ENCODE data around the gene CSDE1.
"Not testable (repeated sequence)": the region's sequence is repeated elsewhere in the genome, so short reads cannot be mapped to it uniquely, and the experiment has no call there.

The CSDE1 gene

DNA sequence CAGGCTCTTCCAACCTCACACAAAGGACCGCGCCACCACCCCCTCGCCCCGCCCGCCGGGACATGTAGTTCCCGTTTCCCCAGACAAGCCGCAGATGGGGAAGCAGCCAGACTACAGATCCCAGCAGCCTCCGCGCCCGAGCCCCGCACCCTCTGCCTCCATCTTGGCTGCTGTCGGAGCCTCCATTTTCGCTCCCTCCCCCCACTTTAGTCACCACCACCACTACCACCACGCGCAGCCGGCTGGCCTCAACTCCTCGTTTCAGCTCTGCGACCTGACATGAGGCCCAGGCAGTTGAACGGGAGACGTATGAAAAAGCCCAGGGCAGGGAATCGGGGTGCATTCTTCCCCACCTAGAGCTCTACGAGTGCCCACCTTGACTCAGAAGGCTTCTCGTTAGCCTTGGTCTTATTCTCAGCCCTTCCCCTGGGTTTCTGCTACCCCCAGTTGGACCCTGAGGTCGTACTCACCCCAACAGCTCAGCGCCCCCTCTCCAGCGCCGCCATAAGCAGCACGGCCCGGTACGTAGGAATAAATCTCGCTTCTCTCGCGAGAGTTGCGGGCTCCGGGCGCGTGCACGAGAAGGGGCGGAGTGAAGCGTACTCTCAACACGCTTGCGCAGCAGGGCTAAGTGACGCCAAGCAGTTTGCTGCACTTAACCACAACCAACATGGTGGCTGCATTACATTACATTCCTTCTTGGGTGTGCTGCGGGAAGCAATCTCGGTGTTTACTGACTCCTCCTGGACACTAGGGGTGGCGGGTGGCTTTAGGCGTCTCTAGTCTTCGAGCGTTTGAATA is at the start of gene CSDE1:
CSDE1 (minus strand) TSS at position 530 of the 801 bp plus-strand sequence. CDS start 18,094 bp downstream, outside the sequence.
- peak; percentile 92 to 93 for DNase-seq (ENCODE audit: low read depth in 2 of 2)

DNA sequence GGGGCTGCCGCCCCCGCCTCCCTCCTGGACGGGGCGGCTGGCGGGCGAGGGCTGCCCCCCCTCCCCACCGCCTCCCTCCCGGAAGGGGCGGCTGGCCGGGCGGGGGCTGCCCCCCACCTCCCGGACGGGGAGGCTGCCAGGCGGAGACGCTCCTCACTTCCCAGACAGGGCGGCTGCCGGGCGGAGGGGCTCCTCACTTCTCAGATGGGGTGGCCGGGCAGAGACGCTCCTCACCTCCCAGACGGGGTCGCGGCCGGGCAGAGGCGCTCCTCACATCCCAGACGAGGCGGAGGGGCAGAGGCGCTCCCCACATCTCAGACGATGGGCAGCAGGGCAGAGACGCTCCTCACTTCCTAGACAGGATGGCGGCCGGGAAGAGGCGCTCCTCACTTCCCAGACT is 46.7 kb upstream of the CSDE1 start:
- not testable (repeated sequence) for DNase-seq (ENCODE audit: low read depth in 2 of 2)

DNA sequence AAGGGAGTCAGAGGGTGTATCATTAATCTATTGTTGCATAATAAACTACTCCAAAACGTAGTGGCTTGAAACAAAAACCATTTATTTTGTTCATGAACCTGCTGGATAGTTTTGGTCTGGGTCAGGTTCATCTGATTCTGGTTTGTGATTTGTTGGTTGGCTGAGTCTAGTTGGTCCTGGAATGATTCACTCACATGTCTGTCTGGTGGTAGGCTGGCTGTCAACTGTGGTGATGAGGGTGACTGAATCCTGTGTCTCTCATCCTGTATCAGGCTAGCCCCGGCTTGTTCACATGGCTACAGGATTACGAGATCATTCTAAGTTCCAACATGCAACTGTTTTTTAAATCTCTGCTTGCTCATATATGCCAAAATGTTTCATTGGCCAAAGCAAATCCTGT is 45.2 kb upstream of the CSDE1 start:
- no peak for DNase-seq (ENCODE audit: low read depth in 2 of 2)

DNA sequence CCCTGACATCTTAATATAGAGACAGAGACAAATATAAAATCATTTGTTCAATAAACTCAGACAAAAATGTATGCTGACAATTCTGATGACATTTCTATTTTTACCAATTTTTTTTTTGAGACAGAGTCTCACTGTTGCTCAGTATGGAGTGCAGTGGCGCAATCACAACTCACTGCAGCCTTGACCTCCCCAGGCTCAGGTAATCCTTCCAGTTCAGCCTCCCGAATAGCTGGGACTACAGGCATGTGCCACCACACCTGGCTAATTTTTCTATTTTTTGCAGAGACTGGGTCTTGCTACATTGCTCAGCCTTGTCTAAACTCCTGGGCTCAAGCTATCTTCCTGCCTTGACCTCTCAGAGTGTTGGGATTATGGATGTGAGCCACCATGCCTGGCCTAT is 36.3 kb upstream of the CSDE1 start:
- no peak for DNase-seq (ENCODE audit: low read depth in 2 of 2)

DNA sequence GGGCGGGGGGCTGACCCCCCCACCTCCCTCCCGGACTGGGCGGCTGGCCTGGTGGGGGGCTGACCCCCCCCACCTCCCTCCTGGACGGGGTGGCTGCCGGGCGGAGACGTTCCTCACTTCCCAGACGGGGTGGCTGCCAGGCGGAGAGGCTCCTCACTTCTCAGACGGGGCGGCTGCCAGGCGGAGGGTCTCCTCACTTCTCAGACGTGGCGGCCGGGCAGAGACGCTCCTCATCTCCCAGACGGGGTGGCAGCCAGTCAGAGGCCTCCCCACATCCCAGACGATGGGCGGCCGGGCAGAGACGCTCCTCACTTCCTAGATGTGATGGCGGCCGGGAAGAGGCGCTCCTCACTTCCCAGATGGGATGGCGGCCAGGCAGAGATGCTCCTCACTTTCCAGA is 32.8 kb upstream of the CSDE1 start:
- not testable (repeated sequence) for DNase-seq (ENCODE audit: low read depth in 2 of 2)

DNA sequence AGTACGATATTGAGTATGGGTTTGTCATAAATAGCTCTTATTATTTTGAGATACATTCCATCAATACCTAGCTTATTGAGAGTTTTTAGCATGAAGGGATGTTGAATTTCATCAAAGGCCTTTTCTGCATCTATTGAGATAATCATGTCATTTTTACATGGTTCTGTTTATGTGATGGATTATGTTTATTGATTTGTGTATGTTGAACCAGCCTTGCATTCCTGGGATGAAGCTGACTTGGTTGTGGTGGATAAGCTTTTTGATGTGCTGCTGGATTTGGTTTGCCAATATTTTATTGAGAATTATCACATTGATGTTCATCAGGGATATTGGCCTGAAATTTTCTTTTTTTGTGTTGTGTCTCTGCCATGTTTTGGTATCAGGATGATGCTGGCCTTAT is 28.7 kb upstream of the CSDE1 start:
- not testable (repeated sequence) for DNase-seq (ENCODE audit: low read depth in 2 of 2)

DNA sequence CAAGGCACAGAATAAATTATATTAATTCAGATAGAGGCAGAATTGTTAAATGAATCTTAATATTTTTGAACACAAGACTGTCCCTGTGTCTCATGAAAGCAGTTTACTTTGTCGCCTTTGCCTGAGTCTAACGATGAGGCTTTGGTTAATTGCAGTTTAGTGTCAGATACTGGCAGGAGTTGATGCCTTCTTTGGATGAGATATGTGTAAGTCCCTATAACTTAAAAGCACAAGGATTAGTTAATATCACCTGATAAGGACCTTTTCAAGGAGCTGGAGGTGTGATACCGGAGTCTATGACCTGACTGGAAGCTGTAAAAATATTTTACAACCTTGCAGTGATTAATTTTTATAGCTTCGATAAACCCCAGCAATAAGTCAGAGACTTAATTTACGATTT is 24.7 kb upstream of the CSDE1 start:
- no peak for DNase-seq (ENCODE audit: low read depth in 2 of 2)

DNA sequence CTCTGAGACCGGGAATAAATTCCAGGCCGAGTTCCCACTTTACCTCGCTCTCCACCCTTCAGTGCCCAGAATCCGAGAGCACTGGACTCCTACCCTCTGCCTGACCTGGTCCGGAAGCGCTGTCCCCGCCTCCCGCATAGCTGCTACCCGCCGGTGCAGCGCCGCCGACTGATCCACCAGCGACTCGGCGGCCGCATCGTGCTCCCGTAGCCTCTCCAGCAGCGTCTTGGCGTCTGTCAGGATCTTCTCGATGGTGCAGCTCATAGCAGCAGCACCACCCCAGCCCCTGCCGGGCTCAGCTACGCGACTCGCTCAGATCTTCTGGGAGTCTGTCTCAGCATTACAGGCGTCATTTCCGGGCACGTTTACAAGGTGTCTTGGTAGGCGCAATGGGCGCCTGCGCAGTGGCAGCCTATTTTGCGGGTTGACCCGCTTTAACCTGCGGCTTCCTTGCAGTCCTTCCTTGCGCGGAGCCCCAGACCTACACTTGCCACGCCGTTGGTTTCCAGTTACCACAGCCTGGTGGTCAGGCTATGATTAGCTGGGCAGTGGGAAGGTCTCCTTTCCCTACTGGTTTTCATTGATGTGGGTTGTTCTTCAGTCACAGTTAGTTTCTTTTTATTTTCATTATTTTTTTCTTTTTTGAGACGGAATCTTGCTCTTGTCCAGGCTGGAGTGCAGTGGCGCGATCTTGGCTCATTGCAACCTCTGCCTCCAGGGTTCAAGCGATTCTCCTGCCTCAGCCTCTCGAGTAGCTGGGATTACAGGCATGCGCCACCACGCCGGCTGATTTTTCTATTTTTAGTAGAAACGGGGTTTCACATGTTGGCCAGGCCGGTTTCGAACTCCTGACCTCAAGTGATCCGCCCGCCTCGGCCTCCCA is 22.8 kb upstream of the CSDE1 start, which contains the start of gene SIKE1:
SIKE1 (minus strand) TSS at position 342 of the 883 bp plus-strand sequence; CDS start at position 264, 78 bp downstream.
- peak; percentile 80 to 92 for DNase-seq (ENCODE audit: low read depth in 2 of 2)

DNA sequence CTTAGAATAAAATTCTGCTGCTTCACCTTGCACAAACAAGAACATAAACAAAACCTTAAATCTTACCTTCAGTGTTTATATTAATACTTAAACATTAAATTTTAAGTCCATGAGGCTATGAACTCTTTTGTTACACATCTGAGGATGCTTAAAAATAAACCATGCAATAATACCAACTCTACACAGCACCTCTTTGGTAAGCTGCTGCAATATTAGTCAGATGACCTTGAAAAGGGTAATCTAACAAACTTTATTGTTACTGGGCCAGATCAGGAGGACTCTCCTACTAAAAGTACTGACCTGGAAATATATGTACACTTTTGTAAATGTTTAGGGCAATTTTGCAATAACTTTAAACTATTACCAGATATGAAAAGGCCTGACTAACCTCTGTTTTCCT is 21.9 kb upstream of the CSDE1 start:
- DNase-seq (ENCODE audit: low read depth in 2 of 2) = no peak

DNA sequence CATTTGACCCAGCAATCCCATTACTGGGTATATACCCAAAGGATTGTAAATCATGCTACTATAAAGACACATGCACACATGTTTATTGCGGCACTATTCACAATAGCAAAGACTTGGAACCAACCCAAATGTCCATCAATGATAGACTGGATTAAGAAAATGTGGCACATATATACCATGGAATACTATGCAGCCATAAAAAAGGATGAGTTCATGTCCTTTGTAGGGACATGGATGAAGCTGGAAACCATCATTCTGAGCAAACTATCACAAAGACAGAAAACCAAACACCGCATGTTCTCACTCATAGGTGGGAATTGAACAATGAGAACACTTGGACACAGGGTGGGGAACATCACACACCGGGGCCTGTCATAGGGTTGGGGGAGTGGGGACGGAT is 18.9 kb upstream of the CSDE1 start:
- DNase-seq (ENCODE audit: low read depth in 2 of 2) = not testable (repeated sequence)

DNA sequence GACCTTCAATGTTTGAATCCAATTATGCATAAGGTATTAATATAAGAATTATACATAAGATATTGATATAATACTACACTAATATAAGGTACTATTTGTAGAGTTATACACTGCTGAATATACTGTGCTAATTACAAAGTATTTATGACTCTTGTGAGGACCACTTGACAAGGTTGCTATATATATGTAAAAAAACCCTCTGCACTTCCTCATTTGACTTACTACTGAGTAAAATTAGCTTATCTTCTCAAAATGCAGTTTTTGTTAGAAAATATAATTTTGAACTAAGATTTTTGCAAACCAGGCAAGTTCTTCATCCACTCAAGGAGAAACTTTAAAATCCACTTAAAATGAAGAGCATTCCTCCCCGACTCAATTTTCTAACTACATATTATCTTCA is 14.2 kb upstream of the CSDE1 start:
- no peak for DNase-seq (ENCODE audit: low read depth in 2 of 2)

DNA sequence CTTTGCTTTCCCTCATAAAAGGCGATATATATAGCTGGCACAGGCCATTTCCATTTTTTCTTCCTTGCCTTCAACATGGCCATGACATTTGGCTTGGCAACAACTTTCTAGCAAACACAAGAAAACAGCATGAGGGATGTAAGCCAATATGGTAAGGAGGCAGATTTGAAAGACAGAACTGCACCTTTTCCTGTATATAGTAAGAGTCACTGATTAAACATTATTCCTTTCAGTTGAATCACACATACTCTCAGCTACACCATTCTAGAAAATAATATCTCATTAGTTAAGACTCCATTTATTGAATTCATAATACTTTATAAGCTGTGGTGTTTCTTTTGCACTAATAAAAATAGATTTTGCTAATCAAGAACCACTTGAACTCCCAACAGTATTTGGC is 13.2 kb upstream of the CSDE1 start:
- no peak for DNase-seq (ENCODE audit: low read depth in 2 of 2)

DNA sequence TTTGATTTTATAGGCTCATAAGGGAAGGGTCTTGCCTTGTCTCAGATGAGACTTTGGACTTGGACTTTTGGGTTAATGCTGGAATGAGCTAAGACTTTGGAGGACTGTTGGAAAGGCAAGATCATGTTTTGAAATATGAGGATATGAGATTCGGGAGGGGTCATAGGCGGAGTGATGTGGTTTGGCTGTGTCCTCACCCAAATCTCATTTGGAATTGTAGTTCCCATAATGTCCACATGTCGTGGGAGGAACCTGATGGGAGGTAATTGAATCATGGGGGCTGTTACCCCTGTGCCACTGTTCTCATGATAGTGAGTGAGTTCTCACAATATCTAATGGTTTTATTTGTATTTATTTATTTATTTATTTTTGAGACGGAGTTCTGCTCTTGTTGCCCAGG is 6.9 kb upstream of the CSDE1 start:
- no peak for DNase-seq (ENCODE audit: low read depth in 2 of 2)

DNA sequence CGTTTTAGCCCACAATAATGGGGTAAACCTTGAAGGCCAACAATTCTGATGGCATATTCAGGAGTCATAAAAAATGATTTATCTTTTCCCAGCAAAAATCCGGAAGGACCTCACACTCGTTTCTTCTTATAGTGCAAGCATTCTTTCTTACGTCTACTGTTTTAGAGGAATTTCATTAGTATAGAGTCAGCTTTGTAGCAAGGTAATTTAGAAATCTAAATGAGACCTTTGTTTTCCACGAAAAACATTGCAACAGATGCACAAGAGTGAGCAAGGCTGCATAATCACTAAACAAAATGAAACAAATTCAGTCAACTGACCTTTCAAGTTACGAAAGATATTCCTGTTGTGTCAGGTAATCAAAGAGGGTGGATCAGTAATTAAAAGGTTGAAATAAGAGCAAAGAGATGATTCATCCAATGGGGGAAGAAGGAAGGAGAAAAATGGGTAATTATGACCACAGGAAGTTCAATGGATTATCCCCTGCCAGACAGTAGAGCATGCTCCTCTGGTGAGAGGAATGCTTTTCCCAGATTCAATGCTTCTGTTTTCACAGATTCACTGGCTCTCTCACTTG is 560 bp upstream of the CSDE1 start:
- DNase-seq (ENCODE audit: low read depth in 2 of 2) = no peak

DNA sequence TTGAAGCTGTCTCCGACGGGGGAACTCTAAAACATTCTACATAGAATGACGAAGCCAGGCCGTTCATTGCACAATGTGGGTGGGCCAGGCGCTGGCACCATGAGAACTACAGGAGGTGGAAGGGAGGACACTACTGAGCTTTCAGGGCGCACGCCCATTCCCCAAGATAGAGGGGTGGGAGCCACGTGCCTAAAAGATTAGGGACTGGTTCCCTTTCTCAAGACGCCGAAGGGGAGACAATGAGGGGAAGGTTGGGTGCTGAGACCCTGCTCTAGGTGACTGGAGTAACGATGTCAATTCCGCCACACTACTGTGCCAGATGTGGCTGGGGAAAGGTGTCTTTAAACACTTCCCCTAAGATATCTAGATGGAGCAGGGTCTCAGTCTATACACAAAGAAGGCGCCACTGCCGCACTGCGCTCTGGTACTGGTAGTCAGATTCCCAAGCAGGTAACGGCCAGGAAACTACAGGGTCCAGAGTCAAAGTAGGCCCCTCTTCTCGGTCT is 782 bp downstream of the CSDE1 start:
- no peak for DNase-seq (ENCODE audit: low read depth in 2 of 2)

DNA sequence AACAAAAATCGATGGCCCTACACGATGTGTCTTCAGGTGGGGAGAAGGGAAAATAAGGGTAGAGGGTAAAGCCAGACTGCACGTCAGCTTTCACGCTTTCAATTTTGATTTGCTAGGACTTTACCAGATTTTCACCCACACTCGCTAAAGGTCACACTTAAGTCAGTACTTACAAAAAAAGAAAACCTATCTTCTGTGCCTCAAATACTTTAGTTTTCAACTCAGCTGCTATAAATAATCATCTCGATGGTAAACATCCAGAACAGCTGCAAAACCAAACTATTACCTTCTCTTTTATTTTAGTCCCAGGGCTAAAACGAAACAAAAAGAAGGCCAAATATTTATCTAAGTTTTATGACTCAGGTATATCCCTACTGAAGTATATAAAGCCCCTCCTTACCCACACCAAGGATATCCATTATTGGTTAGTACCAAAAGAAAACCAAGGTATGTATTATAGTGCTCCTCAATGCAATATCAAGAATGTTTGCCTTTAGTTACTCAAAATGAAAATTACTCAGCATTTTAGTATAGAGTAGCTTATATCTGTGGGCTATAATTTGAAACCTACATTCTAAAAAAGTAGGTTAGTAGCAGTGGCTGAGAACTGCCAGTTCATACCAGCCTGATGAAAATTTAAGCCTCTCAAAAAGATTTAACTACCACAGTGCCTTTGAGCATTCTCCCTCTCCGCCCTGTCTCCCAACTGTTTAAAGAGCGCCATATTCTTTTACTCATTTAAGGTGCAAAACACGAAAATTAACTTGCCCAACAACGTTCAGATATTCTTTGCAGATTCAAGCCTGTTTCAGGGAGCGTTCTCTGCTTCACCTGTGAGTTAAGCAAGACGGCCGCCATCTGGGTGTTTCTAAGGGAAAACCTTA is 1.5 kb downstream of the CSDE1 start:
- DNase-seq (ENCODE audit: low read depth in 2 of 2) = no peak

DNA sequence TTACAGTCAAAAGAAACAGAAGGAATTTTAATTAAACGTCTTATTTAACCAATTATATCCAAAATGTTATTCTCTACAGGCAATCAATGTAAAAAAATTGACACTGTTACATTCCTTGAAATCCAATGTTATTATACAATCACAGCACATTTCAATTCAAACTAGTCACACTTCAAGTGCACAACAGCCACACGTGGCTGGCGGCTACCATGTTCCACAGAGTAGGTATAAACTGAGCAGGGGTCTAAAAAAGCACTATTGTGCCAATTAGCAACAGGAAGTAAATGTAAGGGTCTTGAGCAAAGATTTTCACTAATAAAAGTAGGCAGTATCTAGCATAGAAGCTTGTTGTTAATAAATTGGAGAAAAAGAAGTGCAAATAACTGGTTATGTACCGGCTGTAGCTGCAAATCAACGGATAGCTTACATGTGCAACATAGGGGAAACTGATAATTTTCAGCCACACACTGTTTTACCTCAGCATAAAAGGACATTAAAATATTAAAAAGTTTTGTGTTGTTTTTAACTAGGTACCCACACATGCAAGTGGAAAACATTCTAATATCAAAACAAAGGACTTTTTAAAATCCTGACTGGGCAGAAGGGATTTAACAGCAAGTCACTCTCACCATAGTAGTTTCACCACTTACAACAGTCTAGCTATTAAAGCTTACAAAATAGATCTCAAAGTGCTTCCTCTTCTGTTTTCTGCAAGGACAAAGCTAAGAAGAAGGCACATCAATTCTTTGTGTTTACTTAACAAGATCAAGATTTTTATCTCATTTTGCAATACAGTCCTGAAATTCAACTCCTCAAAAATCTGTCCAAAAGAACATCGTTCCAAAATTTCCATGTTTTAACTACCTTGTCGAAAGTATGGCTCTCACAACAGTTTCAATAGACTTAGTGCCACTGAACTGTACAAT is 2.5 kb downstream of the CSDE1 start:
- DNase-seq (ENCODE audit: low read depth in 2 of 2) = no peak

DNA sequence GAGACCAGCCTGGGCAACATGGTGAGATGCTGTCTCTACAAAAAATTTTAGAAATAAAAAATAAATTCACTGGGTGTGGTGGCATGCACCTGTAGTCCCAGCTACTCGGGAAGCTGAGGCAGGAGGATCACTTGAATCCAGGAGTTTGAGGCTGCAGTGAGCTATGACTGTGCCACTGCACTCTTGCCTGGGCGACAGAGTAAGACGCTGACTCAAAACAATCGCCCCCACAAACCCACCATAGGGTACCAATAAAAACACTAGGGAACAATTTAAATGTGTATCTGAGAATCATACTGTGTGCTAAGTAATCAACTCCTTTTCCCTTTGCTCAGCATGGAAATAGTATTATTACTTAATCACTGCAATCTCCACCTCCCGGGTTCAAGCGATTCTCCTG is 4.1 kb downstream of the CSDE1 start:
- DNase-seq (ENCODE audit: low read depth in 2 of 2) = peak in 1 of 2 donors; percentile 23

DNA sequence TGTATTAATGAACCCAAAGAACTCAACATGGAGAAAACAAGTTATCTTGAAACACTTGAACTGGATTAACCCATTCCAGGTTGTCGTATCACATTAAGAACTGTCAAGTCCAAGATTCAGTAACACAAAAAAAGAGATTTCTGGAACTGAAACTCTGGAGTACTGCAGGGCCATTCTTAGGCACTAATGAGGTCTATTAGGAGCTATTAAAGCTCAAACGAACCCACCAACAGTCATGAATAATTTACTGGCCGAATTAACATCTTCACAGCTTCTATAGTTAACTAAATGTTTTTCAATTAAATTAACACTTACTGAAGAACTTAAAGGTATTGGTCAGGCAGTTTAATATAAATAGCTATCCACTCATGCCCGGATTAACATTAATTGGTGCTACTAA is 4.6 kb downstream of the CSDE1 start:
- DNase-seq (ENCODE audit: low read depth in 2 of 2) = no peak

DNA sequence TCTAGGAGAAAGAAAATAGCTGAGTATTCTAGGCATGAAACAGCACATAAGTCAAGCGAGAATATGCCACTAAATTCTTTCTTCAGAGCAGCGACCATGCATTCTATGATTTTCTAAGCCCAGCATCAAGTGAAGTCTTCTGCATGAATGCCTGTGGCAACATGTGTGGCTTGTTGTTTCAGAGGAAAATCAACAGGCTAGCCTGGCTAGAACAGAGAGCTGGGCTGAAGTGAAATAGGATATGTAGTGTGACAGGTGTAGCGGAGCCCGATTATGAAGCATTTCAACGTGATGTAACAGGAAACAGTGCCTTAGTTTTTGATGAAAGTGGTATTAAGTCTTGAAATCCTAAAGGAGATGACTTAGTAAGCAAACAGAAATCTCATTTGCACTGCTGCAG is 7.0 kb downstream of the CSDE1 start:
- DNase-seq (ENCODE audit: low read depth in 2 of 2) = no peak

Data from stimulated activated CD4-positive, alpha-beta T cell treated with anti-CD3 and anti-CD28 coated beads, Interleukin-4, amount 100 ng/mL, for 48 hours (primary cell).